HCT116 (cell line): ENCODE results near the gene STK24. TPM values are rescaled to one million over a fixed set of nuclear protein-coding genes. Genes with fewer than 3 reads are reported as not detected.
A peak's percentile ranks its signal among the peaks of the same experiment; 100 is the strongest.

Experiments used
- ATAC-seq: fragments of 200-7000 bp; cut with Tn5 transposase; 2 replicates; pipeline ENCODE4 v1.9.1; 2020; ENCODE audit warnings: mild to moderate bottlenecking, moderate library complexity
- BruUV-seq: library from RNA; stranded (reverse); fragments of 400-500 nt; replicated peaks from 2 replicates; lab custom pipeline; 2021; lab: Mats Ljungman, UMichigan
- CTCF ChIA-PET: fragments of 300-600 bp; sonication (Branson Sonifier 250); formaldehyde crosslinking; loops from one replicate; lab custom pipeline; 2021; ENCODE audit warnings: antibody characterized with exemption; lab: Charles Lee
- POLR2A ChIA-PET: fragments of 300-600, 350-600 bp; sonication (Branson Sonifier 250); formaldehyde crosslinking; loops from one replicate; lab custom pipeline; 2021; ENCODE audit warnings: antibody characterized with exemption; lab: Charles Lee
- RAD21 ChIA-PET, 2 experiments: fragments of 300-600 bp; sonication (Branson Sonifier 250); formaldehyde crosslinking; loops; one replicate each; lab custom pipeline; 2023; ENCODE audit warnings: low total read pairs in 2 of 2; ENCODE audit not compliant: uncharacterized antibody in 2 of 2, unreplicated experiment in 2 of 2, low non-redundant PET in 1 of 2; lab: Charles Lee
- DNase-seq: peaks from one replicate; pipeline ENCODE4 v3.0.0-alpha.2; 2010; ENCODE audit warnings: low read depth, low spot score
- H2AFZ ChIP-seq: fragments of 200-600 bp; shearing (Covaris generic), sonication (generic); 2 replicates; pipeline ENCODE4 v1.6.1; 2017; ENCODE audit warnings: low read depth, mixed run types, mixed read lengths, antibody characterized with exemption, low read length; ENCODE audit not compliant: poor library complexity, severe bottlenecking
- H3K27ac ChIP-seq: 2 replicates; pipeline ENCODE4 v1.5.1; 2012; ENCODE audit warnings: low read depth, low read length
- H3K27me3 ChIP-seq: fragments of 200-600 bp; sonication (generic); 2 replicates; pipeline ENCODE4 v1.6.1; 2016; ENCODE audit warnings: mixed run types, low read length, mixed read lengths; ENCODE audit not compliant: insufficient read depth
- H3K36me3 ChIP-seq, 2 experiments: fragments of 200-500 bp in 1 of 2; fragments of 200-600 bp in 1 of 2; sonication (Bioruptor generic) in 1 of 2; sonication (generic) in 1 of 2; 2 replicates each; pipeline versions ENCODE4 v1.5.1 to v1.6.1; 2014 to 2016; ENCODE audit warnings: low read length in 2 of 2, inconsistent platforms in 1 of 2, mixed read lengths in 1 of 2, mixed run types in 1 of 2; ENCODE audit not compliant: insufficient read depth in 2 of 2, control insufficient read depth in 1 of 2
- H3K4me1 ChIP-seq, 2 experiments: fragments of 200-600 bp in 1 of 2; sonication (generic) in 1 of 2; 2 replicates each; pipeline versions ENCODE4 v1.5.1 to v1.6.1; 2012 to 2017; ENCODE audit warnings: low read length in 2 of 2, inconsistent platforms in 1 of 2, mild to moderate bottlenecking in 1 of 2, mixed read lengths in 1 of 2, mixed run types in 1 of 2, moderate library complexity in 1 of 2; ENCODE audit not compliant: insufficient read depth in 2 of 2, control insufficient read depth in 1 of 2
- H3K4me2 ChIP-seq: fragments of 200-600 bp; sonication (generic); 2 replicates; pipeline ENCODE4 v1.6.1; 2017; ENCODE audit warnings: mixed run types, low read length, mixed read lengths
- H3K4me3 ChIP-seq, 2 experiments: fragments of 200-600 bp in 1 of 2; sonication (generic) in 1 of 2; replicated peaks in 1 of 2; 2 replicates each; pipeline ENCODE4 v1.5.1; 2011 to 2016; ENCODE audit warnings: low read length in 2 of 2, control low read depth in 1 of 2, low read depth in 1 of 2, mild to moderate bottlenecking in 1 of 2, mixed read lengths in 1 of 2, mixed run types in 1 of 2
- H3K79me2 ChIP-seq: fragments of 200-600 bp; sonication (generic); 2 replicates; pipeline ENCODE4 v1.6.1; 2017; ENCODE audit warnings: mild to moderate bottlenecking, mixed run types, low read length, moderate library complexity, mixed read lengths; ENCODE audit not compliant: insufficient read depth
- H3K9ac ChIP-seq: fragments of 200-600 bp; sonication (generic); 2 replicates; pipeline ENCODE4 v1.6.1; 2016; ENCODE audit warnings: low read length, mixed read lengths
- H3K9me2 ChIP-seq: fragments of 200-600 bp; sonication (generic), shearing (Covaris generic); 2 replicates; pipeline ENCODE4 v1.6.1; 2017; ENCODE audit warnings: mixed run types, mild to moderate bottlenecking, moderate library complexity; ENCODE audit not compliant: insufficient read depth
- H3K9me3 ChIP-seq, 2 experiments: fragments of 200-500 bp in 1 of 2; fragments of 200-600 bp in 1 of 2; sonication (Bioruptor generic) in 1 of 2; sonication (generic) in 1 of 2; 2 replicates each; pipeline ENCODE4 v1.6.1; 2014 to 2017; ENCODE audit warnings: low read length in 2 of 2, mixed read lengths in 2 of 2, inconsistent platforms in 1 of 2, low read depth in 1 of 2, mild to moderate bottlenecking in 1 of 2, mixed run types in 1 of 2, moderate library complexity in 1 of 2; ENCODE audit not compliant: control insufficient read depth in 1 of 2, insufficient read depth in 1 of 2
- H4K20me1 ChIP-seq: fragments of 200-600 bp; sonication (generic), shearing (Covaris generic); 2 replicates; pipeline ENCODE4 v1.6.1; 2017; ENCODE audit warnings: mixed run types, mild to moderate bottlenecking, moderate library complexity; ENCODE audit not compliant: insufficient read depth
- CBX3 ChIP-seq: IDR thresholded peaks from 2 replicates; pipeline ENCODE4 v1.6.1; 2012; ENCODE audit warnings: low read depth
- EGR1 ChIP-seq: IDR thresholded peaks from 2 replicates; pipeline ENCODE4 v1.6.1; 2012; ENCODE audit warnings: low read depth
- EZH2 ChIP-seq: fragments of 200-600 bp; sonication (generic); IDR thresholded peaks from 2 replicates; pipeline ENCODE4 v1.6.1; 2017; ENCODE audit warnings: antibody characterized with exemption, mixed run types
- JUND ChIP-seq: IDR thresholded peaks from 2 replicates; pipeline ENCODE4 v1.6.1; 2012
- MAX ChIP-seq: IDR thresholded peaks from 2 replicates; pipeline ENCODE4 v1.6.1; 2012
- POLR2A ChIP-seq: IDR thresholded peaks from 2 replicates; pipeline ENCODE4 v1.7.0; 2011; ENCODE audit warnings: borderline replicate concordance; ENCODE audit not compliant: insufficient read depth, insufficient read length; ENCODE audit errors: extremely low read depth
- POLR2AphosphoS5 ChIP-seq: IDR thresholded peaks from 2 replicates; pipeline ENCODE4 v1.6.1; 2011; ENCODE audit warnings: mild to moderate bottlenecking, low read depth, low read length, moderate library complexity
- RAD21 ChIP-seq: IDR thresholded peaks from 2 replicates; pipeline ENCODE4 v1.6.1; 2012; ENCODE audit warnings: low read depth, mild to moderate bottlenecking
- SRF ChIP-seq: IDR thresholded peaks from 2 replicates; pipeline ENCODE4 v1.6.1; 2012; ENCODE audit warnings: low read depth
- TCF7L2 ChIP-seq: IDR thresholded peaks from 2 replicates; pipeline ENCODE4 v1.7.0; 2011; ENCODE audit warnings: borderline replicate concordance, inconsistent platforms; ENCODE audit not compliant: insufficient read depth, insufficient read length; ENCODE audit errors: extremely low read depth
- YY1 ChIP-seq: IDR thresholded peaks from 2 replicates; pipeline ENCODE4 v1.6.1; 2011; ENCODE audit warnings: low read length, low read depth, moderate library complexity, mild to moderate bottlenecking; ENCODE audit not compliant: insufficient replicate concordance; ENCODE audit errors: extremely low read depth
- ZFX ChIP-seq: fragments of 450-650 bp; IDR thresholded peaks from 2 replicates; pipeline ENCODE4 v1.6.1; 2017
- ZNF274 ChIP-seq: fragments of 200-500 bp; sonication (Bioruptor generic); IDR thresholded peaks from 2 replicates; pipeline ENCODE4 v1.6.1; 2014; ENCODE audit warnings: mild to moderate bottlenecking, low read depth, low read length, inconsistent platforms
- intact Hi-C: fragments of 100-400 bp; cut with micrococcal nuclease; formaldehyde crosslinking; loops from 2 replicates; pipeline ENCODE4 v1.10.0; 2022
- total RNA-seq: library from RNA; stranded (reverse); gene quantifications from one replicate; pipeline ENCODE4 v1.2.1, GENCODE V29; 2021; ENCODE audit not compliant: unreplicated experiment
- TF ChIP-seq, protein P1 (sequence below): IDR thresholded peaks from 2 replicates; pipeline ENCODE4 v1.6.1; 2012; ENCODE audit warnings: low read depth

Gene STK24
- total RNA-seq, 1 experiment from 2014 or later = 137 TPM

GRCh38 chr13:98575904-98576199 lies 1.1 kb downstream of the STK24 start:
- no peak overlapping the region for H2AFZ ChIP-seq
- no peak for ATAC-seq

More at GRCh38 chr13:98575904-98576199, 1.1 kb downstream of the STK24 start:
- ChIA-PET RAD21 (no interaction called here), POLR2A (no interaction called here), CTCF (no interaction called here)
- peaks cover 37 to 54% of the 10 kb centered on the region in 2 experiments for H3K4me1 ChIP-seq
- H3K36me3 ChIP-seq = no peaks in the 10 kb centered on the region
- no peaks in the 10 kb centered on the region for H3K9me2 ChIP-seq
- no peak for DNase-seq
- peak overlapping the region; percentile 92 for H3K27ac ChIP-seq
- peak overlapping the region; percentile 86 for H3K9ac ChIP-seq
- TF ChIP-seq EZH2 (no peak), ZNF274 (no peak), POLR2AphosphoS5 (no peak), EGR1 (no peak), SRF (no peak), YY1 (no peak), JUND (no peak), MAX (no peak), RAD21 (no peak), POLR2A (no peak), ZFX (no peak), CBX3 (no peak), TCF7L2 (no peak)
- TF ChIP-seq, protein P1, sequence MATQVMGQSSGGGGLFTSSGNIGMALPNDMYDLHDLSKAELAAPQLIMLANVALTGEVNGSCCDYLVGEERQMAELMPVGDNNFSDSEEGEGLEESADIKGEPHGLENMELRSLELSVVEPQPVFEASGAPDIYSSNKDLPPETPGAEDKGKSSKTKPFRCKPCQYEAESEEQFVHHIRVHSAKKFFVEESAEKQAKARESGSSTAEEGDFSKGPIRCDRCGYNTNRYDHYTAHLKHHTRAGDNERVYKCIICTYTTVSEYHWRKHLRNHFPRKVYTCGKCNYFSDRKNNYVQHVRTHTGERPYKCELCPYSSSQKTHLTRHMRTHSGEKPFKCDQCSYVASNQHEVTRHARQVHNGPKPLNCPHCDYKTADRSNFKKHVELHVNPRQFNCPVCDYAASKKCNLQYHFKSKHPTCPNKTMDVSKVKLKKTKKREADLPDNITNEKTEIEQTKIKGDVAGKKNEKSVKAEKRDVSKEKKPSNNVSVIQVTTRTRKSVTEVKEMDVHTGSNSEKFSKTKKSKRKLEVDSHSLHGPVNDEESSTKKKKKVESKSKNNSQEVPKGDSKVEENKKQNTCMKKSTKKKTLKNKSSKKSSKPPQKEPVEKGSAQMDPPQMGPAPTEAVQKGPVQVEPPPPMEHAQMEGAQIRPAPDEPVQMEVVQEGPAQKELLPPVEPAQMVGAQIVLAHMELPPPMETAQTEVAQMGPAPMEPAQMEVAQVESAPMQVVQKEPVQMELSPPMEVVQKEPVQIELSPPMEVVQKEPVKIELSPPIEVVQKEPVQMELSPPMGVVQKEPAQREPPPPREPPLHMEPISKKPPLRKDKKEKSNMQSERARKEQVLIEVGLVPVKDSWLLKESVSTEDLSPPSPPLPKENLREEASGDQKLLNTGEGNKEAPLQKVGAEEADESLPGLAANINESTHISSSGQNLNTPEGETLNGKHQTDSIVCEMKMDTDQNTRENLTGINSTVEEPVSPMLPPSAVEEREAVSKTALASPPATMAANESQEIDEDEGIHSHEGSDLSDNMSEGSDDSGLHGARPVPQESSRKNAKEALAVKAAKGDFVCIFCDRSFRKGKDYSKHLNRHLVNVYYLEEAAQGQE = no peak
- no TSS peak for BruUV-seq
- peaks cover 57% of the 10 kb centered on the region for H3K79me2 ChIP-seq
- H3K4me2 ChIP-seq = peak overlapping the region; percentile 92
- H3K27me3 ChIP-seq = no peaks in the 10 kb centered on the region
- intact Hi-C loops = loop anchor here (2.0 kb wide), 1 partner anchor 77 kb away; no protein-coding TSS in a partner anchor
- H3K9me3 ChIP-seq = no peaks in the 10 kb centered on the region
- H4K20me1 ChIP-seq = peaks cover 23% of the 10 kb centered on the region; the same call in 1 of the 2 replicates
- H3K4me3 ChIP-seq = peak overlapping the region; percentile 68 to 70
